VCaP (cell line): ENCODE results near the gene NIPBL.

Experiments used
- H3K27ac ChIP-seq: fragments of 450-650 bp; 2 replicates; pipeline ENCODE4 v1.5.1; 2017
- TF ChIP-seq, protein P1 (sequence below): fragments of 450-650 bp; conservative IDR thresholded peaks from 2 replicates; pipeline ENCODE4 v1.5.1; 2017; ENCODE audit warnings: mild to moderate bottlenecking, moderate library complexity

NIPBL gene

DNA sequence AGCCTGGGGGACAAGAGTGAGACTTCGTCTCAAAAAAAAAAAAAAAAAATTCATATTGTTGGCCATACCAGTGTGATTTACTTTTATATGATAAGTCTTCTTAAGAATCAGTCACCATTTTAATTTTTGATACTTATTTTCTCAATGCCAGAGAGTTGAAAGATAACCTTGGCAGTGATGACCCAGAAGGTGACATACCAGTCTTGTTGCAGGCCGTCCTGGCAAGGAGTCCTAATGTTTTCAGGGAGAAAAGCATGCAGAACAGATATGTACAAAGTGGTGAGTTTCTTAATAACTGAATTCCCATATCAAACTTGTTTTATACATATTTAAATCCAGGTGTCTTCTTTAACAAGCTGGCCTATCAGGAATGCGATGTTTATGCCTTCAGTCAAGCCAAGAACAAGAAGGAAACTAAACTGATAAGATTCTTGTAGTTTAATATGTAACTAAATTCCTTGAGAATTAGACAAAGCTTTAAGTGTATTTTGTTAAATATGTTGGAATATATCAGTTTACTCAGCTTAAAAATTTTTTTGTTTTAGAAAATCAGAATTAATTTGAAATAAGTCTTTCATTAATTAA, 81.5 kb downstream of the NIPBL start:
- TF ChIP-seq, protein P1, sequence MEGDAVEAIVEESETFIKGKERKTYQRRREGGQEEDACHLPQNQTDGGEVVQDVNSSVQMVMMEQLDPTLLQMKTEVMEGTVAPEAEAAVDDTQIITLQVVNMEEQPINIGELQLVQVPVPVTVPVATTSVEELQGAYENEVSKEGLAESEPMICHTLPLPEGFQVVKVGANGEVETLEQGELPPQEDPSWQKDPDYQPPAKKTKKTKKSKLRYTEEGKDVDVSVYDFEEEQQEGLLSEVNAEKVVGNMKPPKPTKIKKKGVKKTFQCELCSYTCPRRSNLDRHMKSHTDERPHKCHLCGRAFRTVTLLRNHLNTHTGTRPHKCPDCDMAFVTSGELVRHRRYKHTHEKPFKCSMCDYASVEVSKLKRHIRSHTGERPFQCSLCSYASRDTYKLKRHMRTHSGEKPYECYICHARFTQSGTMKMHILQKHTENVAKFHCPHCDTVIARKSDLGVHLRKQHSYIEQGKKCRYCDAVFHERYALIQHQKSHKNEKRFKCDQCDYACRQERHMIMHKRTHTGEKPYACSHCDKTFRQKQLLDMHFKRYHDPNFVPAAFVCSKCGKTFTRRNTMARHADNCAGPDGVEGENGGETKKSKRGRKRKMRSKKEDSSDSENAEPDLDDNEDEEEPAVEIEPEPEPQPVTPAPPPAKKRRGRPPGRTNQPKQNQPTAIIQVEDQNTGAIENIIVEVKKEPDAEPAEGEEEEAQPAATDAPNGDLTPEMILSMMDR = no peak
- H3K27ac ChIP-seq = no peak overlapping the region

- TF ChIP-seq, protein P1 = no peak
- H3K27ac ChIP-seq = no peak overlapping the region
These were observed 82.0 kb downstream of the NIPBL start for GRCh38 chr5:36958612-36959011.

DNA sequence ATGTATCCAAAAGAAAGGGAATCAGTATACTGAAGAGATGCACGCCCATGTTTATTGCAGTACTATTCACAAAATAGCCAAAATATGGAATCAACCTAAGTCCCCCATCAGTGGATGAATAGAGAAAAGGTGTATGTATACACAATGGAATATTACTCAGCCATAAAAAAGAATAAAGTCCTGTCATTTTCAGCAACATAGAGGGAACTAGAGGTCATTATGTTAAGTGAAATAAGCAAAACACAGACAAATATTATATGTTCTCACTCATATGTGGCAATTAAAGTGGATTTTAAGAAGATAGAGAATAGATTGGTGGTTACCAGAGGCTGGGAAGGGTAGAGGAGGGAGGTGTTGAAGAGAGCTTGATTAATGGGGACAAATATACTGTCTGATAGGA, 88.6 kb downstream of the NIPBL start:
- TF ChIP-seq, protein P1 = no peak

GRCh38 chr5:36969700-36970395, 93.3 kb downstream of the NIPBL start:
- TF ChIP-seq, protein P1 = no peak
- H3K27ac ChIP-seq = no peak overlapping the region

More for the DNA sequence above, 88.6 kb downstream of the NIPBL start:
- no peak overlapping the region for H3K27ac ChIP-seq

GRCh38 chr5:36978196-36978595, 101.6 kb downstream of the NIPBL start:
- TF ChIP-seq, protein P1 = no peak

DNA sequence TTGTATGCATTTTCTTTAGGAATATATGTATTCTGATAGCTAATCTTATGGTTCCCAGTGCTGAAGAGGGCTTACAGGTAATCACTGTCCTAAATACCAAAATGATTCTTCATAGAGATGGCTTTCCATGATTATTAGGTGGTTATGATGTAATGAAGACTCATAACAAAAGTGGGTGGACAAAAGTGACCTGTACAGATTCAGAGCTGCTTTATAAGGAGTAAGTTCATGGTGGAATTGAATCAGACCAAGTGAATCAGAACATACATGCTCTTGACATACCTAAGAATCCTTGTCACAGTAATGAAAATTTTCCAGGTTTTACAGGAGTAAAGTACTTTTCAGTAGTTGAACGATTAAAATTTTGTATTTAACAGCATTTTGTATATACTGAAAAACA, 105.6 kb downstream of the NIPBL start:
- H3K27ac ChIP-seq = no peak overlapping the region
- TF ChIP-seq, protein P1 = no peak

More at GRCh38 chr5:36978196-36978595, 101.6 kb downstream of the NIPBL start:
- H3K27ac ChIP-seq = no peak overlapping the region

DNA sequence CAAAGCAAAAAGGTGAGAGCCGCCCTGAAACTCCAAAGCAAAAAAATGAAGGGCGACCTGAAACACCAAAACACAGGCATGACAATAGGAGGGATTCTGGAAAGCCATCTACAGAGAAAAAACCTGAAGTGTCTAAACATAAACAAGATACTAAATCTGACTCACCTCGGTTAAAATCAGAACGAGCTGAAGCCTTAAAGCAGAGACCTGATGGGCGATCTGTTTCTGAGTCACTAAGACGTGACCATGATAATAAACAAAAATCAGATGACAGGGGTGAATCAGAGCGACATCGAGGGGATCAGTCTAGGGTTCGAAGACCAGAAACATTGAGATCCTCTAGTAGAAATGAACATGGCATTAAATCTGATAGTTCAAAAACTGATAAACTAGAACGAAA, 108.8 kb downstream of the NIPBL start:
- H3K27ac ChIP-seq = no peak overlapping the region
- TF ChIP-seq, protein P1 = no peak
